ENCODE measurements around the gene TMCO4. TPM values are rescaled to one million over a fixed set of nuclear protein-coding genes. Genes with fewer than 3 reads are reported as not detected.
"Not testable (repeated sequence)": the region's sequence is repeated elsewhere in the genome, so short reads cannot be mapped to it uniquely, and the experiment has no call there.

TMCO4 gene
- total RNA-seq, 1 donor, result 27.5 TPM

DNA sequence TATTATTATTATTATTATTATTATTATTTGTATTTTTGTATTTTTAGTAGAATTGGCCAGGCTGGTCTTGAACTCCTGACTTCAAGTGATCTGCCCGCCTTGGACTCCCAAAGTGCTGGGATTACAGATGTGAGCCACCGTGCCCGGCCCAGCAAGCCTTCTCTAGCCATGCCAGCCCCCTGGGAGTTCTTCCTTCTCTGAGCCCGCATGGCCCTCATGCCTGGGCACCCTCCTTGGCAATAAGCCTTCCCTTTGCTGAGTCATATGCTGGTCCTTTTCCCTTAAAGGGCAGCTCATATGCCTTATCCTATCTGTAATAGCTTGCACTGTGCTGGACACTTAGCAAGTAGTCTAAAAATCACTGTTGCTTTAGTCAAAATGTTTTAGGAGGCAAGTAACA lies 164.1 kb downstream of the TMCO4 start:
- no peaks in the 10 kb centered on the region for H4K20me1 ChIP-seq (ENCODE audit: insufficient read depth, low read length)
- TF ChIP-seq, protein P1, sequence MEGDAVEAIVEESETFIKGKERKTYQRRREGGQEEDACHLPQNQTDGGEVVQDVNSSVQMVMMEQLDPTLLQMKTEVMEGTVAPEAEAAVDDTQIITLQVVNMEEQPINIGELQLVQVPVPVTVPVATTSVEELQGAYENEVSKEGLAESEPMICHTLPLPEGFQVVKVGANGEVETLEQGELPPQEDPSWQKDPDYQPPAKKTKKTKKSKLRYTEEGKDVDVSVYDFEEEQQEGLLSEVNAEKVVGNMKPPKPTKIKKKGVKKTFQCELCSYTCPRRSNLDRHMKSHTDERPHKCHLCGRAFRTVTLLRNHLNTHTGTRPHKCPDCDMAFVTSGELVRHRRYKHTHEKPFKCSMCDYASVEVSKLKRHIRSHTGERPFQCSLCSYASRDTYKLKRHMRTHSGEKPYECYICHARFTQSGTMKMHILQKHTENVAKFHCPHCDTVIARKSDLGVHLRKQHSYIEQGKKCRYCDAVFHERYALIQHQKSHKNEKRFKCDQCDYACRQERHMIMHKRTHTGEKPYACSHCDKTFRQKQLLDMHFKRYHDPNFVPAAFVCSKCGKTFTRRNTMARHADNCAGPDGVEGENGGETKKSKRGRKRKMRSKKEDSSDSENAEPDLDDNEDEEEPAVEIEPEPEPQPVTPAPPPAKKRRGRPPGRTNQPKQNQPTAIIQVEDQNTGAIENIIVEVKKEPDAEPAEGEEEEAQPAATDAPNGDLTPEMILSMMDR (IDR thresholded peaks at IDR 0.05; ENCODE audit: extremely low read depth, low read depth, low read length), result no peak
- DNase-seq (ENCODE audit: insufficient read length, low spot score, missing footprints), result peak; percentile 96
- no peaks in the 10 kb centered on the region for H3K9me3 ChIP-seq (ENCODE audit: low read depth, low read length)
- no peak overlapping the region for H3K27ac ChIP-seq (ENCODE audit: low read depth, low read length)
- no peaks in the 10 kb centered on the region for H3K27me3 ChIP-seq (ENCODE audit: insufficient read depth, low read length)
- H3K4me2 ChIP-seq (ENCODE audit: insufficient read depth, low read length), result no peak overlapping the region
- no peaks in the 10 kb centered on the region for H3K79me2 ChIP-seq (ENCODE audit: insufficient read depth, low read length)
- H2AFZ ChIP-seq (ENCODE audit: low read length), result no peak overlapping the region
- no peaks in the 10 kb centered on the region for H3K4me1 ChIP-seq (ENCODE audit: insufficient read depth, low read length)
- no peak overlapping the region for H3K4me3 ChIP-seq (ENCODE audit: insufficient read depth, low read length)
- no peaks in the 10 kb centered on the region for H3K36me3 ChIP-seq (ENCODE audit: insufficient read depth, low read length)

DNA sequence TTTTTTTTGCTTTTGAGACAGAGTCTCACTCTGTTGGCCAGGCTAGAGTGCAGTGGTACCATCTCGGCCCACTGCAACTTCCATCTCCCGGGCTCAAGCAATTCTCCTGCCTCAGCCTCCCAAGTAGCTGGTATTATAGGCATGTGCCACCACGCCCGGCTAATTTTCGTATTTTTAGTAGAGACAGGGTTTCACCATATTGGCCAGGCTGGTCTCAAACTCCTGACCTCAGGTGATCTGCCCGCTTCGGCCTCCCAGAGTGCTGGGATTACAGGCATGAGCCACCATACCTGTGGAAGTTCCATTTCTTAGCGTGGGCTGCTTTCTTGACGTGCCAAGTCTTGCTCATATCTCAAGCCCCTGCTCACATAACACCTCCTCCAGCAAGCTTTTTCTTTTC lies 164.7 kb downstream of the TMCO4 start:
- H3K4me3 ChIP-seq (ENCODE audit: insufficient read depth, low read length); H3K4me2 ChIP-seq (ENCODE audit: insufficient read depth, low read length): not testable (repeated sequence)

DNA sequence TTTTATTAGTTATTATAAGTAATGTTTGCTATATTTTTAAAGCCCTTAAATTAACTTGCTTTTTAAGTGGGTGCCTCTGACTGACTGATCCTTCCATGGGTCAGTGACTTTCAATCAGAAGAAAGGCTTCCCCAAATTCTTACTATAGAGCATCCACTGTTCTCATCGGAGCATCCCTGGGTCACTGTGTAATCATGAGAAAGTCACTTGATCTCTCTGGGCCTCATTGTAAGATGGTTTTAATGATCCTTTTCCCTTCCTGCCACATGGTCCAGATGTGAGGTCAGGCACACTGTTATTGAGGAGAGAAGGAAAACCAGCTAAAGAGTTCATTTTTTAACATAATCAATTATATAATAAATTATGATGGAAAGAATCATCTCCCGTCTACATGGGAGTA lies 166.6 kb downstream of the TMCO4 start:
- Histone ChIP-seq H4K20me1 (ENCODE audit: insufficient read depth, low read length) (no peaks in the 10 kb centered on the region), H3K4me3 (ENCODE audit: insufficient read depth, low read length) (no peak overlapping the region), H3K79me2 (ENCODE audit: insufficient read depth, low read length) (no peaks in the 10 kb centered on the region), H3K27me3 (ENCODE audit: insufficient read depth, low read length) (no peaks in the 10 kb centered on the region), H3K27ac (ENCODE audit: low read depth, low read length) (no peak overlapping the region), H3K4me2 (ENCODE audit: insufficient read depth, low read length) (no peak overlapping the region), H3K36me3 (ENCODE audit: insufficient read depth, low read length) (peaks cover 3% of the 10 kb centered on the region), H3K4me1 (ENCODE audit: insufficient read depth, low read length) (peaks cover 4% of the 10 kb centered on the region), H2AFZ (ENCODE audit: low read length) (no peak overlapping the region), H3K9me3 (ENCODE audit: low read depth, low read length) (no peaks in the 10 kb centered on the region)
- DNase-seq (ENCODE audit: insufficient read length, low spot score, missing footprints), result no peak
- TF ChIP-seq, protein P1 (IDR thresholded peaks at IDR 0.05; ENCODE audit: extremely low read depth, low read depth, low read length), result no peak

More for the DNA sequence above, 164.7 kb downstream of the TMCO4 start:
- not testable (repeated sequence) for H3K27ac ChIP-seq (ENCODE audit: low read depth, low read length); H3K27me3 ChIP-seq (ENCODE audit: insufficient read depth, low read length); H3K79me2 ChIP-seq (ENCODE audit: insufficient read depth, low read length); H3K4me1 ChIP-seq (ENCODE audit: insufficient read depth, low read length); H4K20me1 ChIP-seq (ENCODE audit: insufficient read depth, low read length); H3K36me3 ChIP-seq (ENCODE audit: insufficient read depth, low read length); H3K9me3 ChIP-seq (ENCODE audit: low read depth, low read length); H2AFZ ChIP-seq (ENCODE audit: low read length); DNase-seq (ENCODE audit: insufficient read length, low spot score, missing footprints)

Other genes with a start within 250 kb of the TMCO4 start
- 88.7 and 114 TPM in 2 replicates for gene NBL1, start 155.6 kb downstream of the TMCO4 start, total RNA-seq
- under 0.01 TPM in 1 of 2 replicates, not detected in the other for gene HTR6, start 135.0 kb downstream of the TMCO4 start, total RNA-seq
- not detected in 2 replicates for gene RNF186, start 15.4 kb upstream of the TMCO4 start, total RNA-seq
- 4.0 and 4.1 TPM in 2 replicates for gene OTUD3, start 82.5 kb upstream of the TMCO4 start, total RNA-seq
- not detected in 2 replicates for gene PLA2G2E, start 123.7 kb upstream of the TMCO4 start, total RNA-seq
- gene PLA2G2A, start 179.7 kb upstream of the TMCO4 start, total RNA-seq, result not detected in 2 replicates

All from osteoblast (primary cell).